Osteocyte (in vitro differentiated cells): Measurements from ENCODE around the gene RARB. TPM values are rescaled to one million over a fixed set of nuclear protein-coding genes. Genes with fewer than 3 reads are reported as not detected.

Source experiments
- DNase-seq: peaks from one replicate; pipeline ENCODE4 v3.0.0; 2021; ENCODE audit warnings: mixed read lengths; ENCODE audit not compliant: unreplicated experiment; ENCODE audit errors: extremely low spot score
- H3K27ac Mint-ChIP-seq: one replicate; pipeline ENCODE4 v1.8.0; 2021; ENCODE audit warnings: mild to moderate bottlenecking, mixed read lengths; ENCODE audit not compliant: unreplicated experiment
- H3K27me3 Mint-ChIP-seq: one replicate; pipeline ENCODE4 v1.8.0; 2021; ENCODE audit warnings: mixed read lengths; ENCODE audit not compliant: unreplicated experiment
- H3K36me3 Mint-ChIP-seq: one replicate; pipeline ENCODE4 v1.8.0; 2021; ENCODE audit warnings: mixed read lengths; ENCODE audit not compliant: unreplicated experiment
- H3K4me1 Mint-ChIP-seq: one replicate; pipeline ENCODE4 v1.8.0; 2021; ENCODE audit warnings: mixed read lengths; ENCODE audit not compliant: unreplicated experiment
- H3K4me3 Mint-ChIP-seq: one replicate; pipeline ENCODE4 v1.8.0; 2021; ENCODE audit warnings: mild to moderate bottlenecking, moderate library complexity, mixed read lengths; ENCODE audit not compliant: unreplicated experiment
- H3K9me3 Mint-ChIP-seq: one replicate; pipeline ENCODE4 v1.8.0; 2021; ENCODE audit warnings: mixed read lengths; ENCODE audit not compliant: unreplicated experiment
- CTCF ChIP-seq: fragments of 200-600 bp; sonication (generic); IDR thresholded peaks from 2 replicates; pipeline ENCODE4 v1.5.0; 2021; ENCODE audit warnings: antibody characterized with exemption, mild to moderate bottlenecking, moderate library complexity
- total RNA-seq: library from RNA; stranded (reverse); gene quantifications from 2 replicates; pipeline ENCODE4 v1.2.1, GENCODE V29; 2021

RARB gene
- total RNA-seq, 1 donor from 2014 or later = 4.8 TPM

- Mint-ChIP-seq H3K4me1 (peaks cover 74% of the 10 kb centered on the region), H3K4me3 (no peak overlapping the region), H3K27me3 (no peaks in the 10 kb centered on the region), H3K9me3 (peaks cover 9% of the 10 kb centered on the region), H3K36me3 (no peaks in the 10 kb centered on the region), H3K27ac (peak overlapping the region; percentile 56)
- TF ChIP-seq CTCF = no peak
- DNase-seq = no peak
Observed at GRCh38 chr3:25489858-25490593, 62.0 kb downstream of the RARB start.

- no peak for DNase-seq
- Mint-ChIP-seq H3K4me3 (peak overlapping the region; percentile 26), H3K9me3 (peaks cover 9% of the 10 kb centered on the region), H3K27me3 (no peaks in the 10 kb centered on the region), H3K36me3 (no peaks in the 10 kb centered on the region), H3K27ac (peak overlapping the region; percentile 98), H3K4me1 (peaks cover 70% of the 10 kb centered on the region)
- peak; percentile 39 for TF ChIP-seq CTCF
Observed at GRCh38 chr3:25493246-25493645, 65.2 kb downstream of the RARB start.

- no peak for DNase-seq
- no peak overlapping the region for H3K4me3 Mint-ChIP-seq
- H3K36me3 Mint-ChIP-seq = no peaks in the 10 kb centered on the region
- peaks cover 9% of the 10 kb centered on the region for H3K9me3 Mint-ChIP-seq
- peak overlapping the region; percentile 98 for H3K27ac Mint-ChIP-seq
- peak; percentile 17 for TF ChIP-seq CTCF
- H3K4me1 Mint-ChIP-seq = peaks cover 69% of the 10 kb centered on the region
- no peaks in the 10 kb centered on the region for H3K27me3 Mint-ChIP-seq
Observed at GRCh38 chr3:25493786-25494185, 65.7 kb downstream of the RARB start.

DNA sequence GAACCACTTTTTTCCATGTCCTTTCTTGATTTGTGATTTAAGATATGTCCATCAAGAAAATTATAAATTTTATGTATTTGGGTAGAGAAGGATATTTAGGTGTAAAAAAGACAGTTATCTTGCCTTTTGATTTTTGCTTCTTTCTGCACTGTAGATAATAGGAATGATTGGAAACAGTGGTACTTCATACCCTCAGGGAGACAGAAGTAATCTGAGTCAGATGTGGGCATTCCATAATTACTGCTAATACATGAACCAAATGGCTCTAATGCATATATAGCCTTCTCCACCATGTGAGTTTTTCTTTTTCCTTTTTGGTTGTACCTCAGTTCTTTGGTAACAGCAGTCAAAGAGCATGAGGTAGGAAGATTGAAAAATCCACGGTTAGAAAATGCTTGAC lies 67.2 kb downstream of the RARB start:
- H3K9me3 Mint-ChIP-seq = peaks cover 9% of the 10 kb centered on the region
- no peak overlapping the region for H3K4me3 Mint-ChIP-seq
- H3K4me1 Mint-ChIP-seq = peaks cover 69% of the 10 kb centered on the region
- no peak for TF ChIP-seq CTCF
- DNase-seq = no peak
- H3K27ac Mint-ChIP-seq = peak overlapping the region; percentile 98
- H3K27me3 Mint-ChIP-seq = no peaks in the 10 kb centered on the region
- H3K36me3 Mint-ChIP-seq = peaks cover 2% of the 10 kb centered on the region

DNA sequence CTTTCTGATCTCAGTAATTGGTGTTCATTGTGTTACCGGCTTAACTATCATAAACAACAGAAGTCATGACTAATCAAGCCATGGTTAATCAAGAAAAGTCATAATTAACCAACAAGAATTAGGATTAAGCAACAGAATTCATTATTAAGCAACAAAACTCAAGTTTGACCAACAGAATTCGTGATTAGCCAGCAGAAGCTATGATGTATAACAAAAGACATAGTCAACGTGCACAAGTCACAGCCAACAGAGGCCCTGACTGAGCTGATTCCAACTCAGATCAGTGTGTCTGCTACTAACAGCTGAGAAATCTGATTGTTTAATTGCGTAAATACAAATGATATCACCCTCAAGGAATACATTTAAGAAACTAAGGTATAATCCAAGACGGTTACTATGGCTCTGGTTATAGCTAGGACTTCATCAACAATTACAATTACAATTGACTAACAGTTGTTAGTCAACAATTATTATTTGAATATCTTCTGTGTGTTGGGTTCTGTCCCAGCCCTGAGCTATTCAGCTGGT lies 67.7 kb downstream of the RARB start:
- no peak for DNase-seq
- no peak for TF ChIP-seq CTCF
- no peak overlapping the region for H3K4me3 Mint-ChIP-seq
- no peaks in the 10 kb centered on the region for H3K27me3 Mint-ChIP-seq
- peak overlapping the region; percentile 98 for H3K27ac Mint-ChIP-seq
- H3K9me3 Mint-ChIP-seq = peaks cover 9% of the 10 kb centered on the region
- peaks cover 65% of the 10 kb centered on the region for H3K4me1 Mint-ChIP-seq
- peaks cover 2% of the 10 kb centered on the region for H3K36me3 Mint-ChIP-seq
